Vagina (tissue), 2 donors: ENCODE measurements around the gene NPS.

Experiments used
- CTCF ChIP-seq, 3 experiments: fragments of 450-650 bp in 2 of 3; fragments of 200-600 bp in 1 of 3; sonication (generic) in 1 of 3; IDR thresholded peaks; one replicate each; pipeline ENCODE4 v1.5.1; 2017 to 2019; ENCODE audit warnings: antibody characterized with exemption in 3 of 3, mild to moderate bottlenecking in 2 of 3, moderate library complexity in 2 of 3
- POLR2A ChIP-seq, 2 donors: fragments of 450-650 bp; IDR thresholded peaks; one replicate each; pipeline ENCODE4 v1.6.1; 2017; ENCODE audit warnings: antibody characterized with exemption in 2 of 2, mild to moderate bottlenecking in 2 of 2, moderate library complexity in 2 of 2

- TF ChIP-seq POLR2A (IDR thresholded peaks at IDR 0.05) = no peak
- TF ChIP-seq CTCF (IDR thresholded peaks at IDR 0.05) = no peak
These were observed 7.8 kb downstream of the NPS start for GRCh38 chr10:127556916-127557315.
